Body of pancreas (tissue), 4 donors: ENCODE results near the gene BMAL1. TPM values are rescaled to one million over a fixed set of nuclear protein-coding genes. Genes with fewer than 3 reads are reported as not detected.

ENCODE experiments used
- ATAC-seq: fragments of 150-250 bp; one replicate; pipeline ENCODE4 v1.9.1; 2016
- DNase-seq, 4 donors: peaks; one replicate each; pipeline ENCODE4 v3.0.0-alpha.2; 2019
- H3K27ac ChIP-seq, 4 donors: fragments of 200-600 bp; sonication (generic); 1 replicate in 3 of 4; 2 replicates in 1 of 4; pipeline versions ENCODE4 v1.5.1 to v1.6.1; 2016 to 2019; ENCODE audit warnings: mild to moderate bottlenecking in 1 of 4, mixed read lengths in 1 of 4, moderate library complexity in 1 of 4
- H3K27me3 ChIP-seq, 2 donors: fragments of 200-600 bp; sonication (generic); one replicate each; pipeline ENCODE4 v1.6.0; 2016; ENCODE audit warnings: mild to moderate bottlenecking in 1 of 2
- H3K36me3 ChIP-seq, 2 donors: fragments of 200-600 bp; sonication (generic); replicated peaks in 1 of 2; 2 replicates each; pipeline ENCODE4 v1.5.1; 2016; ENCODE audit warnings: low read depth in 2 of 2; ENCODE audit not compliant: insufficient read depth in 1 of 2
- H3K4me1 ChIP-seq: fragments of 200-600 bp; sonication (generic); one replicate; pipeline ENCODE4 v1.6.0; 2016
- H3K4me3 ChIP-seq, 2 donors: fragments of 200-600 bp; sonication (generic); 1 replicate in 1 of 2; 2 replicates in 1 of 2; pipeline ENCODE4 v1.5.1; 2016 to 2019
- H3K9me3 ChIP-seq, 3 donors: fragments of 200-600 bp; sonication (generic); 1 replicate in 2 of 3; 2 replicates in 1 of 3; pipeline ENCODE4 v1.5.1; 2016
- POLR2A ChIP-seq, 3 donors: fragments of 450-650 bp; IDR thresholded peaks; one replicate each; pipeline ENCODE4 v1.6.1; 2016; ENCODE audit warnings: antibody characterized with exemption in 3 of 3, mild to moderate bottlenecking in 2 of 3
- WGBS, 2 donors: methylation state at CpG; one replicate each; pipeline ENCODE4 v1.1.5; 2017; 5-methylcytosine and 5-hydroxymethylcytosine counted together
- intact Hi-C: fragments of 100-400 bp; cut with DNase I; formaldehyde crosslinking; loops from one replicate; pipeline ENCODE4 v1.15.1; 2023
- total RNA-seq, 2 donors: library from RNA; depleted of rRNA; stranded (reverse); fragments of >200 nt; gene quantifications; one replicate each; pipeline ENCODE4 v1.1.0, GENCODE V29; 2016
- TF ChIP-seq, protein P1 (sequence below), 7 experiments: fragments of 450-650 bp in 4 of 7; fragments of 200-600 bp in 3 of 7; sonication (generic) in 3 of 7; IDR thresholded peaks; one replicate each; pipeline ENCODE4 v1.5.1; 2016 to 2019; ENCODE audit warnings: antibody characterized with exemption in 7 of 7

The BMAL1 gene
- total RNA-seq, 2 donors from 2014 or later, result 19.5 to 35.3 TPM

DNA sequence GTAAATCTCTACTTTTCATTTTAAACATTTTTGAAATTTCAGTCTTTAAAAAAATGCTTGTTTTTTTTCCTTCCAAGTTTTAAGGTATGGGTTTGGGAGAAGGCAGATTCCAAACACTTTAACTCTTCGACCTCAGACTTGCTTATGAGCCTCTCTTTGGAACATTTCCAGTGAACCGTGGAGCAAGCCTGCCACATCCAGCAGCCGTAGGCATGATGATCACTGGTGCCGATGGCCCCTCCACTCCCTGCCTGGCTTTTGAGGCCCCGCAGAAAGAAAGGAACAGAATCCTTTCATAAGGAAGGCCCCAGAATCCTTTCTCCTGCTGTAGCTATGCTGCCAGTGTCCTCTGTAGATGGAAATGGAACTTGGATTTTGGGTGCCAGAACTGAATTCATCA lies 50.7 kb downstream of the BMAL1 start:
- ATAC-seq (no peak), DNase-seq (no peak)
- H3K4me1 ChIP-seq, result peaks cover 27% of the 10 kb centered on the region
- intact Hi-C loops, result no loop called here
- H3K27ac ChIP-seq, result no peak overlapping the region
- no peak overlapping the region for H3K4me3 ChIP-seq
- H3K36me3 ChIP-seq, result peaks cover 0 to 2% of the 10 kb centered on the region in 2 donors
- TF ChIP-seq, protein P1, sequence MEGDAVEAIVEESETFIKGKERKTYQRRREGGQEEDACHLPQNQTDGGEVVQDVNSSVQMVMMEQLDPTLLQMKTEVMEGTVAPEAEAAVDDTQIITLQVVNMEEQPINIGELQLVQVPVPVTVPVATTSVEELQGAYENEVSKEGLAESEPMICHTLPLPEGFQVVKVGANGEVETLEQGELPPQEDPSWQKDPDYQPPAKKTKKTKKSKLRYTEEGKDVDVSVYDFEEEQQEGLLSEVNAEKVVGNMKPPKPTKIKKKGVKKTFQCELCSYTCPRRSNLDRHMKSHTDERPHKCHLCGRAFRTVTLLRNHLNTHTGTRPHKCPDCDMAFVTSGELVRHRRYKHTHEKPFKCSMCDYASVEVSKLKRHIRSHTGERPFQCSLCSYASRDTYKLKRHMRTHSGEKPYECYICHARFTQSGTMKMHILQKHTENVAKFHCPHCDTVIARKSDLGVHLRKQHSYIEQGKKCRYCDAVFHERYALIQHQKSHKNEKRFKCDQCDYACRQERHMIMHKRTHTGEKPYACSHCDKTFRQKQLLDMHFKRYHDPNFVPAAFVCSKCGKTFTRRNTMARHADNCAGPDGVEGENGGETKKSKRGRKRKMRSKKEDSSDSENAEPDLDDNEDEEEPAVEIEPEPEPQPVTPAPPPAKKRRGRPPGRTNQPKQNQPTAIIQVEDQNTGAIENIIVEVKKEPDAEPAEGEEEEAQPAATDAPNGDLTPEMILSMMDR (IDR thresholded peaks at IDR 0.05), result no peak
- no peak for TF ChIP-seq POLR2A (IDR thresholded peaks at IDR 0.05)
- H3K27me3 ChIP-seq, result no peaks in the 10 kb centered on the region
- no peaks in the 10 kb centered on the region for H3K9me3 ChIP-seq
- 84 to 93% methylated on average over 5 of the region's 5 CpGs for WGBS, 2 donors

DNA sequence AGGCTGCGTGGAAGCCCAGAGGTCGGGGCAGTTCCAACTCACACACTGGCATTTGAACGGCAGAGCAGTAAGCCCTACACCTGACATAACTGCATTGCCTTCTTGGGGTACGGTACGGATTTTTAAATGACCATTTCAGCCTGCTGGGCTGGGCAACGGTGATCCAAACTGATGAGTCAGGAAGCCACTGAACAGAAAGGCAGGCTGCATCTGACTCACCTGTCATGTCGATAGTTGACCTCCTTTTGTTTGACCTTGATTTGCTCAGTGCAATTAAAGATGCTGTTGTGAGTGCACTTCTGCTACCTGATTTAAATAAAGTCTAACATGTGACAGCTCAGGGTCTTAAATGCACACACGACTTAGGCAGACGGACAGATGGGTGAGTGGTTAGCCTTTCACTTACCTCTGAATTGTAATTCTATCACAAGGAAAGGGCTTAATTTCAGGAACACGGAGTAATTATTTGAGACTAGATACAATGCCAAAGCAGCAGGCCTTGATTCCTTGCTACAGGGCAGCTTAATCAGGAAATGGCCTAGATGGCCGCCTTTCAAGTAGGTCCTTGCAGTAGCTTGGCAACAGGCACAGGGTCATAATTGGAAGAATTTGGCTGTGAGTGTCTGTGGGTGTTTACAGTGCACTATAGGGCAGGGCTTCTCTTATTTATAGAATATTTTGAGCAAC lies 52.2 kb downstream of the BMAL1 start:
- TF ChIP-seq, protein P1 (IDR thresholded peaks at IDR 0.05), result no peak
- TF ChIP-seq POLR2A (IDR thresholded peaks at IDR 0.05), result no peak
- 72 to 81% methylated on average over 11 of the region's 11 CpGs for WGBS, 2 donors
- no peak overlapping the region for H3K27ac ChIP-seq
- intact Hi-C loops, result no loop called here
- H3K9me3 ChIP-seq, result no peaks in the 10 kb centered on the region
- H3K4me1 ChIP-seq, result peaks cover 37% of the 10 kb centered on the region
- ATAC-seq, result no peak
- no peaks in the 10 kb centered on the region for H3K27me3 ChIP-seq
- no peak overlapping the region for H3K4me3 ChIP-seq
- H3K36me3 ChIP-seq, result peaks cover 0 to 2% of the 10 kb centered on the region in 2 donors
- peak in 1 of 4 donors; percentile 26 for DNase-seq

DNA sequence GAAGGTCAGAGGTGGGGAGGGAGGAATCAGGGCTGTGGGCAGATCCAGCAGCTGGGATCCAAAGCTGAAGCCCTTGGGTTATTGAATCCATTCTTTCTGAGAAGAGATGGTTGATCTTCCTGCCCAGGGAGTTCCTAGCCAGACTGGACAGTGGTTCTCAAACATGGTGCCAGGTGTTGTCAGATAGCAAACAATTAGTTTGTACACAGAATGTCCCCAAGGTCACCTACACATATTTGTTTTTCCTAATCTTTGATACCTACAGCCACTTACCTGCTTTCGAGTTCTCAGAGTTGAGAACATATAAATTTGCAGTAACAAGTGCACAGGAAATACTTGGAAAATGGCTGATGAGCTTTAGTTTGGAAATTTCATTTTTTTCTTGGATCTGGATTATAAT lies 54.5 kb downstream of the BMAL1 start:
- intact Hi-C loops, result no loop called here
- TF ChIP-seq POLR2A (IDR thresholded peaks at IDR 0.05), result no peak
- TF ChIP-seq, protein P1 (IDR thresholded peaks at IDR 0.05), result no peak
- Histone ChIP-seq H3K27ac (no peak overlapping the region), H3K4me3 (no peak overlapping the region), H3K36me3 (peaks cover 0 to 2% of the 10 kb centered on the region in 2 donors), H3K9me3 (no peaks in the 10 kb centered on the region), H3K27me3 (no peaks in the 10 kb centered on the region), H3K4me1 (peaks cover 37% of the 10 kb centered on the region)
- DNase-seq, result no peak
- ATAC-seq, result no peak
- 39 to 44% methylated on average over 1 of the region's 1 CpG for WGBS, 2 donors

DNA sequence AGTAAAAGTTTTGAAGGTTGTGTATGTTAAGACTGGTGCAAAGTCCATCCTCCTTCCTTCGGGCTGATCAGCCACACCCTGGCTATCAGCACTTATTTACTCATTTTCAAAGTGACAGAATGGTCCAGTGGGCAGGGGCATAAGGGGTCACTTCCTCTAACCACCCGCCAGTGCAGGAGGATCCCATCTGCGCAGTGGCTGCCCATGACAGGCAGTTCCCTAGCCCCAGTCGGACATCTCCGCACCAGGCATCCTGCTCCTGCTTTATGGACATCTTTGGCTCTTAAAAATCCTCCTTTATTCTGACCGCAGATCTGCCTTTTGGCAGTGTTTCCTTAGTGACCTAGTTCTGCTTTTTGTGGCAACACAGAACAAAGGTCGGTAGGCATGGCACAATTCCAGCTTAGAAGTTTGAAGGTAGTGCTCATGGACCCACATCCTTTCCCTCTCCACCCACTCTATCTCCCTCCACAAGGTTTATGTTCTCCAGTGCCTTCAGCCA lies 55.9 kb downstream of the BMAL1 start:
- H3K36me3 ChIP-seq, result no peaks in the 10 kb centered on the region
- no peaks in the 10 kb centered on the region for H3K9me3 ChIP-seq
- ATAC-seq, result no peak
- no peaks in the 10 kb centered on the region for H3K27me3 ChIP-seq
- peak; percentile 27 to 62 (median 43) for DNase-seq
- intact Hi-C loops, result no loop called here
- peaks cover 48% of the 10 kb centered on the region for H3K4me1 ChIP-seq
- TF ChIP-seq, protein P1 (IDR thresholded peaks at IDR 0.05), result no peak
- no peak for TF ChIP-seq POLR2A (IDR thresholded peaks at IDR 0.05)
- no peak overlapping the region for H3K4me3 ChIP-seq
- no peak overlapping the region for H3K27ac ChIP-seq
- WGBS, 2 donors, result 34 to 38% methylated on average over 7 of the region's 7 CpGs
